Muscle of leg (tissue), 11 donors: ENCODE data around the gene RAMP1. TPM values are rescaled to one million over a fixed set of nuclear protein-coding genes. Genes with fewer than 3 reads are reported as not detected.

Experiments
- DNase-seq: peaks from one replicate; pipeline ENCODE4 v3.0.0; 2013
- H3K27ac ChIP-seq: one replicate; pipeline ENCODE4 v1.5.1; 2013; ENCODE audit warnings: mild to moderate bottlenecking, low read length, control low read depth
- H3K27me3 ChIP-seq: one replicate; pipeline ENCODE4 v1.6.1; 2013; ENCODE audit warnings: low read length; ENCODE audit not compliant: control insufficient read depth, insufficient read depth
- H3K36me3 ChIP-seq: one replicate; pipeline ENCODE4 v1.6.1; 2013; ENCODE audit warnings: low read length; ENCODE audit not compliant: control insufficient read depth, insufficient read depth
- H3K4me1 ChIP-seq: one replicate; pipeline ENCODE4 v1.6.1; 2013; ENCODE audit warnings: low read length; ENCODE audit not compliant: control insufficient read depth, insufficient read depth
- H3K4me3 ChIP-seq: one replicate; pipeline ENCODE4 v1.5.1; 2013; ENCODE audit warnings: low read length, control low read depth
- H3K9me3 ChIP-seq: replicated peaks from 2 replicates; pipeline ENCODE4 v1.6.1; 2013; ENCODE audit warnings: low read depth, low read length; ENCODE audit not compliant: control insufficient read depth
- WGBS: methylation state at CpG from one replicate; pipeline ENCODE4 v1.1.5; 2013; ENCODE audit warnings: missing lambda C conversion rate; ENCODE audit not compliant: insufficient coverage; 5-methylcytosine and 5-hydroxymethylcytosine counted together
- polyA plus RNA-seq, 8 donors: library from polyadenylated mRNA; unstranded; fragments of 120-200 nt; gene quantifications; one replicate each; pipeline versions ENCODE4 v1.2.1 to v1.2.3, GENCODE V29; 2013; ENCODE audit warnings: inconsistent platforms in 1 of 8, low replicate concordance in 1 of 8; ENCODE audit not compliant: insufficient read length in 8 of 8, insufficient read depth in 1 of 8
- total RNA-seq: library from RNA; stranded (reverse); fragments of 120-200 nt; gene quantifications from one replicate; pipeline ENCODE4 v1.2.4, GENCODE V29; 2013

The RAMP1 gene
- total and polyA plus RNA-seq, 9 donors = 25.7 to 62.6 (median 41.9) TPM

- DNase-seq = no peak
- H3K9me3 ChIP-seq = no peaks in the 10 kb centered on the region
- no peaks in the 10 kb centered on the region for H3K36me3 ChIP-seq
- H3K4me3 ChIP-seq = peak overlapping the region; percentile 32
- peaks cover 12% of the 10 kb centered on the region for H3K4me1 ChIP-seq
- peak overlapping the region; percentile 3 for H3K27ac ChIP-seq
- 79% methylated on average over 19 of the region's 22 CpGs for WGBS
- peaks cover 35% of the 10 kb centered on the region for H3K27me3 ChIP-seq
Observed at GRCh38 chr2:237860273-237860935, 981 bp downstream of the RAMP1 start.

GRCh38 chr2:237861875-237862527, 2.6 kb downstream of the RAMP1 start:
- H3K27me3 ChIP-seq = peaks cover 35% of the 10 kb centered on the region
- no peak for DNase-seq
- H3K9me3 ChIP-seq = no peaks in the 10 kb centered on the region
- no peaks in the 10 kb centered on the region for H3K36me3 ChIP-seq
- no peak overlapping the region for H3K4me3 ChIP-seq
- peaks cover 12% of the 10 kb centered on the region for H3K4me1 ChIP-seq
- no peak overlapping the region for H3K27ac ChIP-seq
- 87% methylated on average over 6 of the region's 11 CpGs for WGBS

GRCh38 chr2:237862528-237862895, 3.1 kb downstream of the RAMP1 start:
- no peak for DNase-seq
- peaks cover 12% of the 10 kb centered on the region for H3K4me1 ChIP-seq
- peaks cover 37% of the 10 kb centered on the region for H3K27me3 ChIP-seq

GRCh38 chr2:237863102-237863511, 3.7 kb downstream of the RAMP1 start:
- 75% methylated on average over 2 of the region's 4 CpGs for WGBS

More at GRCh38 chr2:237862528-237862895, 3.1 kb downstream of the RAMP1 start:
- Histone ChIP-seq H3K9me3 (no peaks in the 10 kb centered on the region), H3K36me3 (no peaks in the 10 kb centered on the region), H3K4me3 (no peak overlapping the region), H3K27ac (no peak overlapping the region)
- 86% methylated on average over 4 of the region's 8 CpGs for WGBS

GRCh38 chr2:237863689-237864443, 4.4 kb downstream of the RAMP1 start:
- Histone ChIP-seq H3K36me3 (no peaks in the 10 kb centered on the region), H3K4me3 (no peak overlapping the region), H3K4me1 (peaks cover 4% of the 10 kb centered on the region), H3K27ac (no peak overlapping the region), H3K27me3 (peaks cover 28% of the 10 kb centered on the region), H3K9me3 (no peaks in the 10 kb centered on the region)
- no peak for DNase-seq
- 63% methylated on average over 18 of the region's 22 CpGs for WGBS

More at GRCh38 chr2:237863102-237863511, 3.7 kb downstream of the RAMP1 start:
- H3K27ac ChIP-seq = no peak overlapping the region
- H3K9me3 ChIP-seq = no peaks in the 10 kb centered on the region
- peaks cover 33% of the 10 kb centered on the region for H3K27me3 ChIP-seq
- H3K4me3 ChIP-seq = no peak overlapping the region
- no peak for DNase-seq
- peaks cover 11% of the 10 kb centered on the region for H3K4me1 ChIP-seq
- no peaks in the 10 kb centered on the region for H3K36me3 ChIP-seq

- 80% methylated on average over 1 of the region's 10 CpGs for WGBS
- Histone ChIP-seq H3K9me3 (no peaks in the 10 kb centered on the region), H3K4me3 (no peak overlapping the region), H3K36me3 (no peaks in the 10 kb centered on the region), H3K4me1 (no peaks in the 10 kb centered on the region), H3K27ac (no peak overlapping the region), H3K27me3 (peaks cover 23% of the 10 kb centered on the region)
- no peak for DNase-seq
Observed at GRCh38 chr2:237864444-237864931, 5.1 kb downstream of the RAMP1 start.

GRCh38 chr2:237864940-237865622, 5.7 kb downstream of the RAMP1 start:
- peaks cover 17% of the 10 kb centered on the region for H3K27me3 ChIP-seq
- 61% methylated on average over 9 of the region's 9 CpGs for WGBS
- no peaks in the 10 kb centered on the region for H3K36me3 ChIP-seq
- H3K27ac ChIP-seq = no peak overlapping the region
- H3K4me1 ChIP-seq = no peaks in the 10 kb centered on the region
- H3K9me3 ChIP-seq = no peaks in the 10 kb centered on the region
- H3K4me3 ChIP-seq = no peak overlapping the region
- no peak for DNase-seq

GRCh38 chr2:237865623-237866041, 6.2 kb downstream of the RAMP1 start:
- Histone ChIP-seq H3K4me3 (no peak overlapping the region), H3K36me3 (no peaks in the 10 kb centered on the region), H3K9me3 (no peaks in the 10 kb centered on the region), H3K4me1 (no peaks in the 10 kb centered on the region), H3K27me3 (peaks cover 12% of the 10 kb centered on the region), H3K27ac (no peak overlapping the region)
- DNase-seq = no peak
- 77% methylated on average over 4 of the region's 7 CpGs for WGBS

GRCh38 chr2:237866101-237866621, 6.7 kb downstream of the RAMP1 start:
- no peak for DNase-seq
- no peaks in the 10 kb centered on the region for H3K9me3 ChIP-seq
- no peak overlapping the region for H3K4me3 ChIP-seq
- no peak overlapping the region for H3K27ac ChIP-seq
- peaks cover 10% of the 10 kb centered on the region for H3K27me3 ChIP-seq
- peaks cover 1% of the 10 kb centered on the region for H3K4me1 ChIP-seq
- 84% methylated on average over 4 of the region's 13 CpGs for WGBS
- H3K36me3 ChIP-seq = no peaks in the 10 kb centered on the region
